Nephron progenitor cell (in vitro differentiated cells): ENCODE results near the gene PGAM5.
A peak's percentile ranks its signal among the peaks of the same experiment; 100 is the strongest.

Experiments used
- DNase-seq: peaks from one replicate; pipeline ENCODE4 v3.0.0; 2021
- H3K27ac Mint-ChIP-seq: 2 replicates; pipeline ENCODE4 v1.8.0; 2021; ENCODE audit warnings: mild to moderate bottlenecking, moderate library complexity, mixed read lengths
- H3K27me3 Mint-ChIP-seq: 2 replicates; pipeline ENCODE4 v1.8.0; 2021; ENCODE audit warnings: mild to moderate bottlenecking, low read depth, mixed read lengths; ENCODE audit not compliant: poor library complexity
- H3K36me3 Mint-ChIP-seq: 2 replicates; pipeline ENCODE4 v1.8.0; 2021; ENCODE audit warnings: low read depth, mixed read lengths
- H3K4me1 Mint-ChIP-seq: 2 replicates; pipeline ENCODE4 v1.8.0; 2021; ENCODE audit warnings: mixed read lengths
- H3K4me3 Mint-ChIP-seq: 2 replicates; pipeline ENCODE4 v1.8.0; 2021; ENCODE audit warnings: mild to moderate bottlenecking, moderate library complexity, mixed read lengths
- H3K9me3 Mint-ChIP-seq: 2 replicates; pipeline ENCODE4 v1.8.0; 2021; ENCODE audit warnings: mild to moderate bottlenecking, moderate library complexity, mixed read lengths
- CTCF ChIP-seq: fragments of 200-600 bp; sonication (generic); IDR thresholded peaks from 2 replicates; pipeline ENCODE4 v1.5.0; 2021; ENCODE audit warnings: antibody characterized with exemption

PGAM5 gene

GRCh38 chr12:132720606-132721345, 10.1 kb downstream of the PGAM5 start:
- H3K27me3 Mint-ChIP-seq: no peaks in the 10 kb centered on the region

GRCh38 chr12:132723015-132723763, 12.5 kb downstream of the PGAM5 start:
- Mint-ChIP-seq H3K27ac (peak overlapping the region; percentile 88), H3K4me1 (no peaks in the 10 kb centered on the region), H3K36me3 (peaks cover 69% of the 10 kb centered on the region), H3K4me3 (no peak overlapping the region), H3K27me3 (no peaks in the 10 kb centered on the region), H3K9me3 (no peaks in the 10 kb centered on the region)
- no peak for TF ChIP-seq CTCF
- DNase-seq: no peak

More at GRCh38 chr12:132720606-132721345, 10.1 kb downstream of the PGAM5 start:
- no peak for TF ChIP-seq CTCF
- Mint-ChIP-seq H3K27ac (peak overlapping the region; percentile 83), H3K36me3 (peaks cover 51% of the 10 kb centered on the region), H3K4me3 (no peak overlapping the region), H3K4me1 (no peaks in the 10 kb centered on the region), H3K9me3 (no peaks in the 10 kb centered on the region)
- DNase-seq: no peak

- Mint-ChIP-seq H3K27me3 (no peaks in the 10 kb centered on the region), H3K9me3 (peaks cover 2% of the 10 kb centered on the region), H3K27ac (peak overlapping the region; percentile 88), H3K4me3 (no peak overlapping the region), H3K4me1 (no peaks in the 10 kb centered on the region), H3K36me3 (peaks cover 72% of the 10 kb centered on the region)
- no peak for DNase-seq
- TF ChIP-seq CTCF: no peak
Measured at GRCh38 chr12:132723764-132724140, 13.1 kb downstream of the PGAM5 start.

GRCh38 chr12:132724506-132725241, 14.0 kb downstream of the PGAM5 start:
- Mint-ChIP-seq H3K36me3 (peaks cover 69% of the 10 kb centered on the region), H3K4me3 (no peak overlapping the region), H3K27me3 (no peaks in the 10 kb centered on the region), H3K9me3 (peaks cover 6% of the 10 kb centered on the region), H3K27ac (peak overlapping the region; percentile 77), H3K4me1 (no peaks in the 10 kb centered on the region)
- DNase-seq: no peak
- no peak for TF ChIP-seq CTCF

GRCh38 chr12:132726386-132726785, 15.7 kb downstream of the PGAM5 start:
- no peaks in the 10 kb centered on the region for H3K27me3 Mint-ChIP-seq
- peak overlapping the region; percentile 71 for H3K27ac Mint-ChIP-seq
- H3K4me1 Mint-ChIP-seq: no peaks in the 10 kb centered on the region
- TF ChIP-seq CTCF: no peak
- H3K4me3 Mint-ChIP-seq: no peak overlapping the region
- H3K36me3 Mint-ChIP-seq: peaks cover 72% of the 10 kb centered on the region
- peaks cover 13% of the 10 kb centered on the region for H3K9me3 Mint-ChIP-seq
- no peak for DNase-seq
